22Rv1 (cell line): ENCODE data around the gene RPL19.

Experiments
- CTCF ChIP-seq: fragments of 450-650 bp; IDR thresholded peaks from 2 replicates; pipeline ENCODE4 v1.5.1; 2017; ENCODE audit warnings: mild to moderate bottlenecking
- ZFX ChIP-seq: fragments of 450-650 bp; IDR thresholded peaks from 2 replicates; pipeline ENCODE4 v1.6.1; 2017; ENCODE audit warnings: antibody characterized with exemption, borderline replicate concordance

GRCh38 chr17:39183720-39184119 lies 16.4 kb upstream of the RPL19 start:
- TF ChIP-seq CTCF (no peak), ZFX (no peak)
